Activated CD8-positive, alpha-beta T cell treated with anti-CD3 and anti-CD28 coated beads for 36 hours (primary cell): ENCODE results near the gene HSPB9. TPM values are rescaled to one million over a fixed set of nuclear protein-coding genes. Genes with fewer than 3 reads are reported as not detected.
"Not testable (repeated sequence)": the region's sequence is repeated elsewhere in the genome, so short reads cannot be mapped to it uniquely, and the experiment has no call there.

Source experiments
- ATAC-seq: fragments of 200-7000 bp; cut with Tn5 transposase; one replicate; pipeline ENCODE4 v1.10.0; 2021; ENCODE audit warnings: mild to moderate bottlenecking, moderate library complexity
- CTCF ChIA-PET: fragments of 350-600 bp; sonication (Branson Sonifier 250); formaldehyde crosslinking; loops from one replicate; lab custom pipeline; 2021; ENCODE audit warnings: antibody characterized with exemption; lab: Charles Lee
- POLR2A ChIA-PET: fragments of 350-600 bp; sonication (Branson Sonifier 250); formaldehyde crosslinking; loops from one replicate; lab custom pipeline; 2021; ENCODE audit warnings: antibody characterized with exemption; lab: Charles Lee
- DNase-seq: peaks from one replicate; pipeline ENCODE4 v3.0.0-alpha.2; 2020
- H3K27ac Mint-ChIP-seq: one replicate; pipeline ENCODE4 v1.8.0; 2021; ENCODE audit warnings: mild to moderate bottlenecking, mixed read lengths
- H3K27me3 Mint-ChIP-seq: one replicate; pipeline ENCODE4 v1.8.0; 2021; ENCODE audit warnings: mixed read lengths
- H3K36me3 Mint-ChIP-seq: one replicate; pipeline ENCODE4 v1.8.0; 2021; ENCODE audit warnings: low read depth, mixed read lengths
- H3K4me1 Mint-ChIP-seq: one replicate; pipeline ENCODE4 v1.8.0; 2021; ENCODE audit warnings: low read depth, mixed read lengths
- H3K4me3 Mint-ChIP-seq: one replicate; pipeline ENCODE4 v1.8.0; 2021; ENCODE audit warnings: mild to moderate bottlenecking, moderate library complexity, mixed read lengths
- H3K9me3 Mint-ChIP-seq: one replicate; pipeline ENCODE4 v1.8.0; 2021; ENCODE audit warnings: mixed read lengths
- intact Hi-C: fragments of 100-400 bp; cut with micrococcal nuclease; formaldehyde crosslinking; loops from one replicate; pipeline ENCODE4 v1.10.0; 2022
- total RNA-seq, 2 experiments: library from RNA; stranded (reverse); gene quantifications; one replicate each; pipeline ENCODE4 v1.2.3, GENCODE V29; 2021
- TF ChIP-seq, protein P1 (sequence below): fragments of 200-600 bp; IDR thresholded peaks from one replicate; pipeline ENCODE4 v1.8.0; 2022; ENCODE audit warnings: antibody characterized with exemption, mild to moderate bottlenecking

HSPB9 gene
- total RNA-seq, 2 experiments from 2014 or later, result 0.41 TPM; not detected in 1

GRCh38 chr17:42138749-42139492 is 16.3 kb downstream of the HSPB9 start:
- POLR2A ChIA-PET, result interaction anchor here (1.0 to 1.4 kb wide), 2 partner anchors 27 to 31 kb away, joined by 3 to 4 read pairs; no protein-coding TSS in a partner anchor
- Mint-ChIP-seq H3K4me3 (no peak overlapping the region), H3K27me3 (no peaks in the 10 kb centered on the region), H3K9me3 (no peaks in the 10 kb centered on the region), H3K4me1 (peaks cover 44% of the 10 kb centered on the region), H3K36me3 (peaks cover 10% of the 10 kb centered on the region), H3K27ac (no peak overlapping the region)
- TF ChIP-seq, protein P1, sequence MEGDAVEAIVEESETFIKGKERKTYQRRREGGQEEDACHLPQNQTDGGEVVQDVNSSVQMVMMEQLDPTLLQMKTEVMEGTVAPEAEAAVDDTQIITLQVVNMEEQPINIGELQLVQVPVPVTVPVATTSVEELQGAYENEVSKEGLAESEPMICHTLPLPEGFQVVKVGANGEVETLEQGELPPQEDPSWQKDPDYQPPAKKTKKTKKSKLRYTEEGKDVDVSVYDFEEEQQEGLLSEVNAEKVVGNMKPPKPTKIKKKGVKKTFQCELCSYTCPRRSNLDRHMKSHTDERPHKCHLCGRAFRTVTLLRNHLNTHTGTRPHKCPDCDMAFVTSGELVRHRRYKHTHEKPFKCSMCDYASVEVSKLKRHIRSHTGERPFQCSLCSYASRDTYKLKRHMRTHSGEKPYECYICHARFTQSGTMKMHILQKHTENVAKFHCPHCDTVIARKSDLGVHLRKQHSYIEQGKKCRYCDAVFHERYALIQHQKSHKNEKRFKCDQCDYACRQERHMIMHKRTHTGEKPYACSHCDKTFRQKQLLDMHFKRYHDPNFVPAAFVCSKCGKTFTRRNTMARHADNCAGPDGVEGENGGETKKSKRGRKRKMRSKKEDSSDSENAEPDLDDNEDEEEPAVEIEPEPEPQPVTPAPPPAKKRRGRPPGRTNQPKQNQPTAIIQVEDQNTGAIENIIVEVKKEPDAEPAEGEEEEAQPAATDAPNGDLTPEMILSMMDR, result no peak
- intact Hi-C loops, result no loop called here
- no peak for DNase-seq
- CTCF ChIA-PET, result interaction anchor here (0.7 to 4.5 kb wide), 3 partner anchors 9 to 112 kb away, joined by 3 to 15 read pairs (median 7); partner anchors contain the start of gene RAB5C
- ATAC-seq, result no peak

DNA sequence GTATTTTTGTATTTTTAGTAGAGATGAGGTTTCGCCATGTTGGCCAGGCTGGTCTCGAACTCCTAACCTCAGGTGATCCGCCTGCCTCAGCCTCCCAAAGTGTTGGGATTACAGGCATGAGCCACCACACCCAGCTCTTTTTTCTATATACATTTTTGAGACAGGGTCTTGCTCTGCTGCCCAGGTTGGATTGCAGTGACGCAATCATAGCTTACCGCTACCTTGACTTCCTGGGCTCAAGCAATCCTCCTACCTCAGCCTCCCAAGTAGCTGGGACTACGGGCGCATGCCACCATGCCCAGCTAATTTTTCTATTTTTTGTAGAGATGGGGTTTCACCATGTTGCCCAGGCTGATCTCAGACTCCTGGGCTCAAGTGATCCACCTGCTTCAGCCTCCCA is 18.1 kb downstream of the HSPB9 start:
- Mint-ChIP-seq H3K4me1 (peaks cover 36% of the 10 kb centered on the region), H3K36me3 (peaks cover 13% of the 10 kb centered on the region)
- H3K9me3 Mint-ChIP-seq, intact Hi-C loops, H3K27me3 Mint-ChIP-seq, H3K27ac Mint-ChIP-seq, ATAC-seq, H3K4me3 Mint-ChIP-seq, DNase-seq: not testable (repeated sequence)
- CTCF ChIA-PET, result interaction anchor here (4.5 kb wide), 1 partner anchor 11 kb away, joined by 15 read pairs; no protein-coding TSS in a partner anchor
- POLR2A ChIA-PET, result interaction anchor here (0.9 to 1.4 kb wide), 2 partner anchors 19 to 33 kb away, joined by 4 read pairs; no protein-coding TSS in a partner anchor

DNA sequence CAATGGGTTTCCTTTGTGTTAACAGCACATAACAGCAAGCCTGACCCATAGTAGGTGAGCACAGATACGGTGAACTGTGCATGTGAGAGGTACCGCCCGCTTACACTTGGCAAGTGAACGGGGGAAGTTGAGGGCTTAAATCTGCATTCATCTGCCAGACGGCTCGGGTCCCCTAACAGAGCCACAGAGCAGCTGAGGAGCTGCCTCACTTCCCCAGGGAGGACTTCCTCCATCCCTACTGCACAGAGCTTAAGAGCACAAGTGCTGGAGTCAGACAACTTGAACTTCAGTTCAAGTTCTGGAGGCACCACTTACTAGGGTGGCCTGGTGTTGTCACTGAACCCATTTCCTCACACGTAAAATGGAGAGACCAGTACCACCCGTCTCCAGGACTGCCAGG is 18.8 kb downstream of the HSPB9 start:
- H3K27me3 Mint-ChIP-seq, result no peaks in the 10 kb centered on the region
- TF ChIP-seq, protein P1, result no peak
- peaks cover 13% of the 10 kb centered on the region for H3K36me3 Mint-ChIP-seq
- intact Hi-C loops, result no loop called here
- no peak overlapping the region for H3K27ac Mint-ChIP-seq
- DNase-seq (no peak), ATAC-seq (no peak)
- CTCF ChIA-PET, result interaction anchor here (4.5 kb wide), 1 partner anchor 11 kb away, joined by 15 read pairs; no protein-coding TSS in a partner anchor
- peaks cover 29% of the 10 kb centered on the region for H3K4me1 Mint-ChIP-seq
- POLR2A ChIA-PET, result interaction anchor here (0.9 kb wide), 1 partner anchor 19 kb away, joined by 4 read pairs; no protein-coding TSS in a partner anchor
- no peak overlapping the region for H3K4me3 Mint-ChIP-seq
- H3K9me3 Mint-ChIP-seq, result no peaks in the 10 kb centered on the region

- Mint-ChIP-seq H3K27me3 (no peaks in the 10 kb centered on the region), H3K4me1 (peaks cover 30% of the 10 kb centered on the region)
- POLR2A ChIA-PET, result interaction anchor here (1.0 to 2.2 kb wide), 3 partner anchors 8 to 13 kb away, joined by 3 to 10 read pairs (median 4); partner anchors contain the start of gene RAB5C
These were observed 19.8 kb downstream of the HSPB9 start for GRCh38 chr17:42142371-42142896.

GRCh38 chr17:42143138-42143537 is 20.5 kb downstream of the HSPB9 start:
- DNase-seq, H3K4me3 Mint-ChIP-seq, H3K27ac Mint-ChIP-seq, H3K27me3 Mint-ChIP-seq, H3K9me3 Mint-ChIP-seq, intact Hi-C loops, H3K36me3 Mint-ChIP-seq, ATAC-seq: not testable (repeated sequence)
- POLR2A ChIA-PET, result interaction anchor here (1.0 to 2.2 kb wide), 3 partner anchors 9 to 14 kb away, joined by 3 to 10 read pairs (median 4); partner anchors contain the start of gene RAB5C
- CTCF ChIA-PET, result interaction anchor here (1.2 to 1.4 kb wide), 2 partner anchors 115 to 288 kb away, joined by 3 read pairs; no protein-coding TSS in a partner anchor
- H3K4me1 Mint-ChIP-seq, result peaks cover 31% of the 10 kb centered on the region

More at GRCh38 chr17:42142371-42142896, 19.8 kb downstream of the HSPB9 start:
- TF ChIP-seq, protein P1, result no peak
- no peak for DNase-seq
- intact Hi-C loops, result no loop called here
- Mint-ChIP-seq H3K27ac (no peak overlapping the region), H3K36me3 (peaks cover 10% of the 10 kb centered on the region), H3K9me3 (no peaks in the 10 kb centered on the region), H3K4me3 (no peak overlapping the region)
- CTCF ChIA-PET, result interaction anchor here (1.4 to 4.5 kb wide), 2 partner anchors 12 to 289 kb away, joined by 3 to 15 read pairs; no protein-coding TSS in a partner anchor
- no peak for ATAC-seq
